Heart left ventricle (tissue), 16 donors: ENCODE data around the gene XYLT1. TPM values are rescaled to one million over a fixed set of nuclear protein-coding genes. Genes with fewer than 3 reads are reported as not detected.

Experiments used
- ATAC-seq, 4 donors: fragments of 200-7000 bp; cut with Tn5 transposase; one replicate each; pipeline ENCODE4 v1.9.1; 2020 to 2022; ENCODE audit warnings: moderate library complexity in 4 of 4, mild to moderate bottlenecking in 3 of 4, moderate number of reproducible peaks in 1 of 4
- DNase-seq, 5 donors: peaks; one replicate each; pipeline ENCODE4 v3.0.0-alpha.2; 2020
- H3K27ac ChIP-seq, 12 donors: fragments of 200-600 bp; sonication (generic) in 4 of 12; one replicate each; pipeline versions ENCODE4 v1.5.0 to v1.8.0; 2016 to 2022; ENCODE audit warnings: mild to moderate bottlenecking in 2 of 12
- H3K27me3 ChIP-seq, 9 donors: fragments of 200-600 bp; sonication (generic) in 2 of 9; one replicate each; pipeline versions ENCODE4 v1.5.1 to v1.8.0; 2016 to 2022; ENCODE audit warnings: mild to moderate bottlenecking in 3 of 9
- H3K36me3 ChIP-seq, 9 donors: fragments of 200-600 bp; sonication (generic) in 2 of 9; one replicate each; pipeline versions ENCODE4 v1.5.0 to v1.8.0; 2018 to 2022; ENCODE audit warnings: mild to moderate bottlenecking in 2 of 9
- H3K4me1 ChIP-seq, 12 donors: fragments of 200-600 bp; sonication (generic) in 4 of 12; one replicate each; pipeline versions ENCODE4 v1.5.0 to v1.8.0; 2016 to 2022; ENCODE audit warnings: mild to moderate bottlenecking in 3 of 12
- H3K4me3 ChIP-seq, 12 donors: fragments of 200-600 bp; sonication (generic) in 4 of 12; one replicate each; pipeline versions ENCODE4 v1.5.0 to v1.8.0; 2017 to 2022; ENCODE audit warnings: mild to moderate bottlenecking in 9 of 12, moderate library complexity in 4 of 12
- H3K9me3 ChIP-seq, 12 donors: fragments of 200-600 bp; sonication (generic) in 4 of 12; one replicate each; pipeline versions ENCODE4 v1.5.0 to v1.8.0; 2016 to 2022; ENCODE audit warnings: mild to moderate bottlenecking in 1 of 12
- CTCF ChIP-seq, 12 donors: fragments of 200-600 bp; sonication (generic) in 4 of 12; IDR thresholded peaks; one replicate each; pipeline versions ENCODE4 v1.5.0 to v1.8.0; 2018 to 2022; ENCODE audit warnings: antibody characterized with exemption in 12 of 12, mild to moderate bottlenecking in 5 of 12
- POLR2A ChIP-seq, 2 donors: fragments of 450-650 bp; IDR thresholded peaks; one replicate each; pipeline ENCODE4 v1.6.1; 2017; ENCODE audit warnings: antibody characterized with exemption in 2 of 2, mild to moderate bottlenecking in 2 of 2, moderate library complexity in 2 of 2
- WGBS, 4 donors: extraction: QIAGEN DNeasy Blood & Tissue Kit in 2 of 4; methylation state at CpG; one replicate each; pipeline versions ENCODE4 v1.1.5 to v1.1.7; 2013 to 2018; 5-methylcytosine and 5-hydroxymethylcytosine counted together
- intact Hi-C, 10 donors: fragments of 100-400 bp; cut with DNase I; formaldehyde crosslinking; loops; one replicate each; pipeline versions ENCODE4 v1.11.1 to v1.14.2; 2022
- polyA plus RNA-seq, 2 donors: library from polyadenylated mRNA; stranded (reverse); fragments of 200-250 nt; gene quantifications; one replicate each; pipeline ENCODE4 v1.2.3, GENCODE V29; 2013
- total RNA-seq, 9 donors: library from RNA; depleted of rRNA in 2 of 9; stranded (reverse); fragments of >200 nt in 2 of 9; fragmentation: NEBNext Ultra II Directional in 3 of 9; extraction: Animal tissue kit (Norgen Biotek cat#: 25700) in 3 of 9; gene quantifications; one replicate each; pipeline versions ENCODE4 v1.1.0 to v1.2.4, GENCODE V29; 2016 to 2023
- donor health status: ischemic (EF 13 %, LVEDD 7.1; RV severe dilation, severe dysfunction).
- donor health status: healthy with polysubstance abuse.
- donor health status: DM: no; HTN: yes; CAD: no.
- donor health status: DM: no; HTN: no; CAD: no.
- donor health status: ischemic (EF 25% LVEDD 6.9; RV normal size, moderate dysfunction).
- donor health status: ischemic (EF 25% LVEDD 5.7; RV mildly dilated, moderate dysfunction).
- donor health status: healthy.
- donor health status: DM: yes; HTN: yes; CAD: no.
- donor health status: ischemic (EF 35%, LVEDD 5.7; RV mildly dilated, moderate dysfunction).
- donor health status: nonischemic (EF 11% LVEDD 7.7; RV severe dilation, severe dysfunction).
- donor health status: DM: yes; HTN: yes; CAD: no.
- donor health status: PGD.
- donor health status: ischemic (EF 29% LVEDD 5.4; RV normal size, mild dysfunction).
- donor health status: nonischemic (EF 23%, LVEDD 6.1; RV moderate dilation, normal function).

The XYLT1 gene
- total and polyA plus RNA-seq, 11 donors, result 0.46 to 12.3 (median 2.4) TPM

GRCh38 chr16:17367923-17368322, 102.8 kb downstream of the XYLT1 start:
- Histone ChIP-seq H3K9me3 (no peaks in the 10 kb centered on the region), H3K27me3 (no peaks in the 10 kb centered on the region), H3K4me1 (peaks cover 0 to 85% (median 21%) of the 10 kb centered on the region in 12 donors), H3K4me3 (no peak overlapping the region), H3K27ac (peak overlapping the region in 1 of 12 donors; percentile 91), H3K36me3 (no peaks in the 10 kb centered on the region)
- WGBS, 4 donors, result 42 to 54% (median 48%) methylated on average over 10 of the region's 10 CpGs
- DNase-seq, result no peak
- intact Hi-C loops, result no loop called here
- no peak for ATAC-seq
- TF ChIP-seq CTCF (IDR thresholded peaks at IDR 0.05), result no peak
- TF ChIP-seq POLR2A (IDR thresholded peaks at IDR 0.05), result no peak

DNA sequence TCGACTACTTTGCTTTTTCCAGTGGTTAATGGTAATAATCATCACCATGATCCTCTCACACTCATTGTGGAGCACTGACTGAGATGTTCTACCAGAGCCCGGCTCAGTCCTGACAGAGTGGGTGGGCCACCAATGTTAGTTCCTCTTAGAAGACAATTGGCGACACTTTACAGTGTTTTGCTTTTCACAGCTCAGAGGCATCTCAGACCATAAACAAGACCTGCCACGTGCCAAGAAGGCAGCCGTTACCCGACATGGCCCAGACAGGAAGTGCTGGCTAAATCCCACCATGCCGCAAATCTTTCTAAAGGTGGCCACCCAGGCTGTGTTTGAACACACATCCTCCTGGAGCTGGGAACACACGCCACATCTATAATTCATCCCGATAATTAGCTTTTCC, 103.7 kb downstream of the XYLT1 start:
- H3K27ac ChIP-seq, result peak overlapping the region in 2 of 12 donors; percentile 9 to 91
- ATAC-seq, result no peak

DNA sequence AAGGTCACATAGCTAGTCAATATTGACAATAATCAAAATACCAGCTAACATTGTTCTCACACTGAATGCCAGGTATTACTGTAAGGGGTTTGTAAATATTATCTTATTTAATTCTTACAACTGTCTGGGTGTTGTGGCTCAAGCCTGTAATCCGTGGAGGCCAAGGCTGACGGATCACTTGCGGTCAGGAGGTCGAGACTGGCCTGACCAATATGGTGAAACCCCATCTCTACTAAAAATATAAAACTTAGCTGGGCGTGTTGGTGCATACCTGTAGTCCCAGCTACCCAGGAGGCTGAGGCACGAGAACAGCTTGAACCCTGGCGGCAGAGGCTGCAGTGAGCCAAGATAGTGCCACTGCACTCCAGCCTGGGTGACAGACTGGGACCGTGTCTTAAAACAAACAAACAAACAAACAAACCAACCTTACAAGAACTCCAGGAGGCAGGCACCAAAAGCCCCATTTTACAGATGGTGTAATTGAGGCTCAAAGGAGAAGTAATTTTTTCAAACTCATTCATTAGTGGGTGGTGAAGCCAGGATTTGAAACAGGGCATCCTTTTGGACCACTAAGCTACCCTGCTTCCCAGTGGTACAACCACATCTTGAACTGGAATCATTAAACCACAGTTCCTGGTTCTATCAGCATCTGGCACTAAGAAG, 104.3 kb downstream of the XYLT1 start:
- intact Hi-C loops, result no loop called here
- 96 to 99% (median 97%) methylated on average over 8 of the region's 8 CpGs for WGBS, 4 donors
- Histone ChIP-seq H3K27me3 (no peaks in the 10 kb centered on the region), H3K4me1 (peaks cover 0 to 76% (median 21%) of the 10 kb centered on the region in 12 donors), H3K36me3 (no peaks in the 10 kb centered on the region), H3K27ac (peak overlapping the region in 2 of 12 donors; percentile 9 to 91), H3K9me3 (no peaks in the 10 kb centered on the region), H3K4me3 (no peak overlapping the region)
- DNase-seq (no peak), ATAC-seq (no peak)
- TF ChIP-seq POLR2A (IDR thresholded peaks at IDR 0.05) (no peak), CTCF (IDR thresholded peaks at IDR 0.05) (no peak)

More for the DNA sequence above, 103.7 kb downstream of the XYLT1 start:
- Histone ChIP-seq H3K9me3 (no peaks in the 10 kb centered on the region), H3K4me1 (peaks cover 0 to 81% (median 21%) of the 10 kb centered on the region in 12 donors), H3K36me3 (no peaks in the 10 kb centered on the region), H3K4me3 (no peak overlapping the region), H3K27me3 (no peaks in the 10 kb centered on the region)
- WGBS, 4 donors, result 77 to 91% (median 83%) methylated on average over 9 of the region's 9 CpGs
- no peak for DNase-seq
- no peak for TF ChIP-seq POLR2A (IDR thresholded peaks at IDR 0.05)
- no peak for TF ChIP-seq CTCF (IDR thresholded peaks at IDR 0.05)
- intact Hi-C loops, result no loop called here

- Histone ChIP-seq H3K27me3 (no peaks in the 10 kb centered on the region), H3K36me3 (no peaks in the 10 kb centered on the region), H3K4me3 (no peak overlapping the region), H3K27ac (peak overlapping the region in 1 of 12 donors; percentile 49), H3K9me3 (no peaks in the 10 kb centered on the region), H3K4me1 (peaks cover 0 to 76% (median 19%) of the 10 kb centered on the region in 12 donors)
- TF ChIP-seq CTCF (IDR thresholded peaks at IDR 0.05), result no peak
- no peak for TF ChIP-seq POLR2A (IDR thresholded peaks at IDR 0.05)
- 81 to 90% (median 84%) methylated on average over 3 of the region's 3 CpGs for WGBS, 4 donors
- ATAC-seq (no peak), DNase-seq (no peak)
- intact Hi-C loops, result no loop called here
Measured at GRCh38 chr16:17365591-17366298, 105.0 kb downstream of the XYLT1 start.
